ENCODE measurements around the gene USP5. TPM values are rescaled to one million over a fixed set of nuclear protein-coding genes. Genes with fewer than 3 reads are reported as not detected.

USP5 gene
- polyA plus RNA-seq, 3 donors = 60.3 to 70.2 (median 69.8) TPM

GRCh38 chr12:6912164-6912935, 60.4 kb downstream of the USP5 start:
- DNase-seq = no peak

DNA sequence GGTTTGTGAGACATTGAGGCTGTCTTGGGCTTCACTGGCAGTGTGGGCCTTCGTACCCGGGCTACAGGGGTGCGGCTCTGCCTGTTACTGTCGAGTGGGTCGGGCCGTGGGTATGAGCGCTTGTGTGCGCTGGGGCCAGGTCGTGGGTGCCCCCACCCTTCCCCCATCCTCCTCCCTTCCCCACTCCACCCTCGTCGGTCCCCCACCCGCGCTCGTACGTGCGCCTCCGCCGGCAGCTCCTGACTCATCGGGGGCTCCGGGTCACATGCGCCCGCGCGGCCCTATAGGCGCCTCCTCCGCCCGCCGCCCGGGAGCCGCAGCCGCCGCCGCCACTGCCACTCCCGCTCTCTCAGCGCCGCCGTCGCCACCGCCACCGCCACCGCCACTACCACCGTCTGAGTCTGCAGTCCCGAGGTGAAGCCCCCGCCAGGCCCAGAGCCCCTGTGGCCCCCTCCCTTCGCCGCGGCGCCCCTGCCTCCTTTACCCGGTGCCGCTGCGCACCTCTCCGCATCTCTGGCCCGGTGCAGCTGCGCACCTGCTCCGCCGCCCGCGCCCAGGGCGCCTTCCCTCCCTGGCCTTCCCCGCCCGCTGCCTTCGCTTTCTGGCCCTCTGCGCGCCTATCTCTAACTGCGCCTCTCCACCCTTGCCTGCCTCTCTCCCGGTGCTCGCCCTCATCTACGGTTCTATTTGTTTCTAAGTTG, 62.4 kb downstream of the USP5 start, which contains the start of gene ENO2:
Gene ENO2, plus strand, starts transcription at position 335 of the 701 bp plus-strand sequence. CDS start 1,253 bp downstream, outside the sequence.
- no peak for DNase-seq

DNA sequence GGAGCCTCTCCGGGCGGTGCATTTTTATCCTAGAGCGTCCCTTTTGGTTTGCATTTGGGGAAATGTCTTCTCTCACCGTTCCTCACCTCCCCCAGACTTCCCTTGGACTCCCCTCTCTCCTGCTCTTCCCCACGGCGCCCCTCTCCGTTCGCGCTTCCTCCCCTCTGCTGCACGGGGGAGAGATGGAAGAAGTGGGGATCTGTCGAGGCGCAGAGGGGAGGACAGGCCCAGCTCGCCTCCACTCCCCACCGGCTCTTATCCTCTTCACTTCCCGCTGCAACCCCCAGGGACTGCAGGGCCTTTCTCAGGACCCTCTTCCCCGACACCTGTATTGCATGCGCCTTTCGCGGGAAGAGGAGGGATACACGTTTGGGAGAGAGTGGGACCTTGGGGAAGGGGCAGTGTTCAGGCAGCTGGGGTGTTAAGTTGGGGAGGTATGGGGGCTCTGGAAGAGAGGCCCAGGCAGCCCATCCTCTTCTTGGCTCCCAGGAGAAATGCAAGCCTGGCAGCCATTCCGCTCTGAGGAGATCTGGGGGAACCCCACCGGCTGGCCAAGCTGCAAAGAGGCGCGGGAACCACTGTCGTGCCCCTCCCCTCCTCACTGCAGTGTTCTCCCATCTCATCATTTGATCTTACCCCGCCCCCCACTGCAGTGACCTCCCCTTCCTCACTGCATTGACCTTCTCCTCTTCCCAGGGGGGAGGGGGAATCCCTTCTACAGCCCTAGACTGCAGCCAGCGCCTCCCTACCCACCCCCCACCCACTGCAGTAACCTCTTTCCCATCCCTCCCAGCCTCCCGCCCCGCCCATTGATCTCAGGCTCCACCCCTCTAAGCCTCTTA, 63.2 kb downstream of the USP5 start:
- no peak for DNase-seq

DNA sequence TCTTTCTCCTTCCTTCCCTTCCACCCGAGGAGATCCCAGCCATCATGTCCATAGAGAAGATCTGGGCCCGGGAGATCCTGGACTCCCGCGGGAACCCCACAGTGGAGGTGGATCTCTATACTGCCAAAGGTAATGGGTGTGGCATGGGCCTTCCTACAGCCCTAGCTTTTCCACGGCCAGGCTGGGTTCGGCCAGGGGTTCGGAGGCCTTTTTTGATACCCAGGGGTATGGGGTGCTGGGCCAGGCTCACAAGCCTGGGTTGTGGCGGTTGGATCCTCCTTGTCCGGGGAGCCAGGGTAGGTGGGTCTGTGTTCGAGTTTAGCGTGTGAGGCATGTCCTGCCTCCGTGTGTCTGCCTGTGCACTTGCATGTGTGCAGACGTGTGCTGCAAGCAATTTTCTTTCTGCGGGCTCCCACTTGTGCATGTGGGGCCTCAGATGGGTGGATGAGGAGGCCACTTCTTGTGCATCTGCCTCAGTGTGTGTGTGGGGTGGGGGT, 63.9 kb downstream of the USP5 start:
- DNase-seq = no peak

Other genes with a start within 250 kb of the USP5 start
- 100 to 1,000 TPM; 307 to 315 (median 315) TPM for gene CHD4, start 244.8 kb upstream of the USP5 start, polyA plus RNA-seq (ENCODE audit: insufficient read length in 3 of 3)
- 1 to 10 TPM; 1.1 to 1.5 (median 1.4) TPM for gene LPAR5, start 216.2 kb upstream of the USP5 start, polyA plus RNA-seq (ENCODE audit: insufficient read length in 3 of 3)
- 1 to 10 TPM; 4.6 to 8.0 (median 7.7) TPM for gene ACRBP, start 204.7 kb upstream of the USP5 start, polyA plus RNA-seq (ENCODE audit: insufficient read length in 3 of 3)
- gene ING4, start 189.0 kb upstream of the USP5 start, polyA plus RNA-seq (ENCODE audit: insufficient read length in 3 of 3) = 100 to 1,000 TPM; 112 to 119 (median 119) TPM
- gene ZNF384, start 162.8 kb upstream of the USP5 start, polyA plus RNA-seq (ENCODE audit: insufficient read length in 3 of 3) = 100 to 1,000 TPM in 2 of 3 donors, 10 to 100 TPM in 1; 82.7 to 105 (median 102) TPM
- gene PIANP, start 151.3 kb upstream of the USP5 start, polyA plus RNA-seq (ENCODE audit: insufficient read length in 3 of 3) = 10 to 100 TPM; 12.8 to 15.3 (median 14.3) TPM
- gene COPS7A, start 128.1 kb upstream of the USP5 start, polyA plus RNA-seq (ENCODE audit: insufficient read length in 3 of 3) = 10 to 100 TPM; 68.4 to 70.3 (median 69.4) TPM
- 100 to 1,000 TPM; 213 to 247 (median 244) TPM for gene MLF2, start 99.0 kb upstream of the USP5 start, polyA plus RNA-seq (ENCODE audit: insufficient read length in 3 of 3)
- gene PTMS, start 85.8 kb upstream of the USP5 start, polyA plus RNA-seq (ENCODE audit: insufficient read length in 3 of 3) = 100 to 1,000 TPM; 589 to 718 (median 618) TPM
- 1 to 10 TPM; 1.1 to 2.0 (median 1.4) TPM for gene LAG3, start 79.6 kb upstream of the USP5 start, polyA plus RNA-seq (ENCODE audit: insufficient read length in 3 of 3)
- 10 to 100 TPM; 31.0 to 33.1 (median 32.1) TPM for gene CD4, start 62.6 kb upstream of the USP5 start, polyA plus RNA-seq (ENCODE audit: insufficient read length in 3 of 3)
- gene GPR162, start 30.3 kb upstream of the USP5 start, polyA plus RNA-seq (ENCODE audit: insufficient read length in 3 of 3) = 10 to 100 TPM; 33.9 to 36.0 (median 35.9) TPM
- gene P3H3, start 23.7 kb upstream of the USP5 start, polyA plus RNA-seq (ENCODE audit: insufficient read length in 3 of 3) = 10 to 100 TPM; 35.2 to 48.0 (median 38.3) TPM
- 10 to 100 TPM in 1 of 3 donors, 1 to 10 TPM in 2; 7.0 to 13.0 (median 9.9) TPM for gene GNB3, start 11.2 kb upstream of the USP5 start, polyA plus RNA-seq (ENCODE audit: insufficient read length in 3 of 3)
- gene CDCA3, start 864 bp upstream of the USP5 start, polyA plus RNA-seq (ENCODE audit: insufficient read length in 3 of 3) = 10 to 100 TPM; 27.2 to 37.0 (median 29.7) TPM
- gene TPI1, start 15.4 kb downstream of the USP5 start, polyA plus RNA-seq (ENCODE audit: insufficient read length in 3 of 3) = 100 to 1,000 TPM; 560 to 690 (median 592) TPM
- 10 to 100 TPM; 14.8 to 16.8 (median 16.8) TPM for gene SPSB2, start 21.2 kb downstream of the USP5 start, polyA plus RNA-seq (ENCODE audit: insufficient read length in 3 of 3)
- gene LRRC23, start 52.7 kb downstream of the USP5 start, polyA plus RNA-seq (ENCODE audit: insufficient read length in 3 of 3) = 10 to 100 TPM; 20.5 to 21.0 (median 20.9) TPM
- 10 to 100 TPM; 12.6 to 17.2 (median 14.1) TPM for gene ENO2, start 62.4 kb downstream of the USP5 start, polyA plus RNA-seq (ENCODE audit: insufficient read length in 3 of 3)
- gene ATN1, start 75.8 kb downstream of the USP5 start, polyA plus RNA-seq (ENCODE audit: insufficient read length in 3 of 3) = 100 to 1,000 TPM; 116 to 147 (median 131) TPM
- 1 to 10 TPM in 1 of 3 donors, not detected in 2; 5.8 TPM for gene RNU7-1, start 91.7 kb downstream of the USP5 start, polyA plus RNA-seq (ENCODE audit: insufficient read length in 3 of 3)
- gene C12orf57, start 91.9 kb downstream of the USP5 start, polyA plus RNA-seq (ENCODE audit: insufficient read length in 3 of 3) = 100 to 1,000 TPM; 135 to 204 (median 158) TPM
- 10 to 100 TPM; 21.1 to 25.2 (median 25.1) TPM for gene PTPN6, start 99.2 kb downstream of the USP5 start, polyA plus RNA-seq (ENCODE audit: insufficient read length in 3 of 3)
- gene PHB2, start 118.5 kb downstream of the USP5 start, polyA plus RNA-seq (ENCODE audit: insufficient read length in 3 of 3) = 100 to 1,000 TPM; 256 to 302 (median 298) TPM
- gene EMG1, start 118.8 kb downstream of the USP5 start, polyA plus RNA-seq (ENCODE audit: insufficient read length in 3 of 3) = 10 to 100 TPM; 41.0 to 53.3 (median 50.5) TPM
- 10 to 100 TPM; 56.5 to 69.0 (median 66.6) TPM for gene LPCAT3, start 166.3 kb downstream of the USP5 start, polyA plus RNA-seq (ENCODE audit: insufficient read length in 3 of 3)
- 10 to 100 TPM; 43.0 to 49.6 (median 47.4) TPM for gene C1S, start 208.6 kb downstream of the USP5 start, polyA plus RNA-seq (ENCODE audit: insufficient read length in 3 of 3)
- 10 to 100 TPM; 34.8 to 47.5 (median 37.3) TPM for gene C1R, start 240.3 kb downstream of the USP5 start, polyA plus RNA-seq (ENCODE audit: insufficient read length in 3 of 3)